Gastrocnemius medialis (tissue), 4 donors: ENCODE data around the gene FOSB. TPM values are rescaled to one million over a fixed set of nuclear protein-coding genes. Genes with fewer than 3 reads are reported as not detected.

Experiments
- ATAC-seq, 2 donors: fragments of 150-250 bp; one replicate each; pipeline ENCODE4 v1.9.1; 2016
- DNase-seq, 2 donors: peaks; one replicate each; pipeline ENCODE4 v3.0.0-alpha.2; 2019
- H3K27ac ChIP-seq, 4 donors: fragments of 200-600 bp; sonication (generic); 1 replicate in 1 of 4; 2 replicates in 3 of 4; pipeline ENCODE4 v1.5.1; 2016 to 2018; ENCODE audit warnings: mild to moderate bottlenecking in 2 of 4, moderate library complexity in 1 of 4
- H3K27me3 ChIP-seq, 3 donors: fragments of 200-600 bp; sonication (generic) in 2 of 3; 1 replicate in 1 of 3; 2 replicates in 2 of 3; pipeline versions ENCODE4 v1.5.1 to v1.6.0; 2016 to 2019; ENCODE audit warnings: mild to moderate bottlenecking in 1 of 3, moderate library complexity in 1 of 3
- H3K36me3 ChIP-seq, 2 donors: fragments of 200-600 bp; sonication (generic) in 1 of 2; one replicate each; pipeline ENCODE4 v1.5.1; 2017 to 2018
- H3K4me1 ChIP-seq, 2 donors: fragments of 200-600 bp; sonication (generic) in 1 of 2; one replicate each; pipeline ENCODE4 v1.5.1; 2016 to 2017; ENCODE audit warnings: mild to moderate bottlenecking in 2 of 2
- H3K4me3 ChIP-seq, 4 donors: fragments of 200-600 bp; sonication (generic) in 3 of 4; 1 replicate in 1 of 4; 2 replicates in 3 of 4; pipeline ENCODE4 v1.5.1; 2016 to 2019; ENCODE audit warnings: mild to moderate bottlenecking in 2 of 4
- H3K9me3 ChIP-seq, 3 donors: fragments of 200-600 bp; sonication (generic) in 2 of 3; 1 replicate in 1 of 3; 2 replicates in 2 of 3; pipeline ENCODE4 v1.5.1; 2016 to 2019
- CTCF ChIP-seq, 5 experiments: fragments of 450-650 bp in 3 of 5; fragments of 200-600 bp in 2 of 5; sonication (generic) in 2 of 5; IDR thresholded peaks in 4 of 5; conservative IDR thresholded peaks in 1 of 5; 1 replicate in 4 of 5; 2 replicates in 1 of 5; pipeline ENCODE4 v1.5.1; 2016 to 2019; ENCODE audit warnings: antibody characterized with exemption in 5 of 5, mild to moderate bottlenecking in 3 of 5, moderate library complexity in 3 of 5
- POLR2A ChIP-seq, 2 donors: fragments of 450-650 bp; IDR thresholded peaks; one replicate each; pipeline ENCODE4 v1.6.1; 2017; ENCODE audit warnings: antibody characterized with exemption in 2 of 2, mild to moderate bottlenecking in 2 of 2, moderate library complexity in 2 of 2
- in situ Hi-C, 4 donors: fragments of 200-750 bp; cut with MboI; loops; one replicate each; pipeline versions ENCODE4 v1.15.0 to v1.8.0; 2017; ENCODE audit warnings: low sequenced_read_pairs in 4 of 4
- intact Hi-C: fragments of 100-400 bp; cut with DNase I; formaldehyde crosslinking; loops from one replicate; pipeline ENCODE4 v1.15.1; 2023; ENCODE audit warnings: low total_unique reads
- total RNA-seq, 4 donors: library from RNA; depleted of rRNA; stranded (reverse); fragments of >200 nt; gene quantifications; one replicate each; pipeline versions ENCODE4 v1.1.0 to v1.2.3, GENCODE V29; 2016

The FOSB gene
- total RNA-seq, 4 donors from 2014 or later = 0.17 to 1.8 (median 1.6) TPM; not detected in 1

GRCh38 chr19:45475537-45476291 lies 7.9 kb downstream of the FOSB start:
- no peaks in the 10 kb centered on the region for H3K9me3 ChIP-seq
- H3K4me1 ChIP-seq = peaks cover 5 to 7% of the 10 kb centered on the region in 2 donors
- no peaks in the 10 kb centered on the region for H3K36me3 ChIP-seq
- H3K27me3 ChIP-seq = no peaks in the 10 kb centered on the region
- in situ Hi-C loops (loop anchor here in 2 of 4 donors (5.0 kb wide), 2 partner anchors 33 to 38 kb away; no protein-coding TSS in a partner anchor), intact Hi-C loops (no loop called here)
- H3K27ac ChIP-seq = no peak overlapping the region
- TF ChIP-seq CTCF (IDR thresholded peaks at IDR 0.05 in 4 of 5, conservative IDR thresholded peaks at IDR 0.05 in 1 of 5) = no peak
- no peak for TF ChIP-seq POLR2A (IDR thresholded peaks at IDR 0.05)
- no peak overlapping the region for H3K4me3 ChIP-seq
- ATAC-seq (no peak), DNase-seq (no peak)

- in situ Hi-C loops (loop anchor here in 2 of 4 donors (5.0 kb wide), 2 partner anchors 34 to 39 kb away; no protein-coding TSS in a partner anchor), intact Hi-C loops (no loop called here)
- Histone ChIP-seq H3K36me3 (no peaks in the 10 kb centered on the region), H3K4me1 (peaks cover 5 to 7% of the 10 kb centered on the region in 2 donors), H3K4me3 (no peak overlapping the region), H3K27me3 (no peaks in the 10 kb centered on the region), H3K27ac (no peak overlapping the region), H3K9me3 (no peaks in the 10 kb centered on the region)
- ATAC-seq (no peak), DNase-seq (no peak)
- no peak for TF ChIP-seq POLR2A (IDR thresholded peaks at IDR 0.05)
- no peak for TF ChIP-seq CTCF (IDR thresholded peaks at IDR 0.05 in 4 of 5, conservative IDR thresholded peaks at IDR 0.05 in 1 of 5)
Observed at GRCh38 chr19:45476304-45476703, 8.5 kb downstream of the FOSB start.

- Histone ChIP-seq H3K27me3 (no peaks in the 10 kb centered on the region), H3K4me3 (no peak overlapping the region), H3K36me3 (no peaks in the 10 kb centered on the region), H3K4me1 (peaks cover 5 to 7% of the 10 kb centered on the region in 2 donors), H3K9me3 (no peaks in the 10 kb centered on the region), H3K27ac (no peak overlapping the region)
- DNase-seq (no peak), ATAC-seq (no peak)
- TF ChIP-seq CTCF (IDR thresholded peaks at IDR 0.05 in 4 of 5, conservative IDR thresholded peaks at IDR 0.05 in 1 of 5) = no peak
- no peak for TF ChIP-seq POLR2A (IDR thresholded peaks at IDR 0.05)
- intact Hi-C loops (no loop called here), in situ Hi-C loops (loop anchor here in 2 of 4 donors (5.0 kb wide), 2 partner anchors 35 to 40 kb away; no protein-coding TSS in a partner anchor)
Observed at GRCh38 chr19:45477186-45477585, 9.4 kb downstream of the FOSB start.

- Histone ChIP-seq H3K9me3 (no peaks in the 10 kb centered on the region), H3K4me3 (peak overlapping the region; percentile 55 to 60 (median 56)), H3K36me3 (no peaks in the 10 kb centered on the region), H3K4me1 (peaks cover 5 to 7% of the 10 kb centered on the region in 2 donors), H3K27ac (peak overlapping the region; percentile 91 to 94 (median 91)), H3K27me3 (no peaks in the 10 kb centered on the region)
- ATAC-seq = no peak
- TF ChIP-seq POLR2A (IDR thresholded peaks at IDR 0.05) = no peak
- TF ChIP-seq CTCF (IDR thresholded peaks at IDR 0.05 in 4 of 5, conservative IDR thresholded peaks at IDR 0.05 in 1 of 5) = no peak
- no peak for DNase-seq
- in situ Hi-C loops = loop anchor here in 2 of 4 donors (5.0 kb wide), 2 partner anchors 36 to 41 kb away; no protein-coding TSS in a partner anchor
- intact Hi-C loops = loop anchor here (1.0 to 2.0 kb wide), 2 partner anchors 39 to 49 kb away; no protein-coding TSS in a partner anchor
Observed at GRCh38 chr19:45477713-45478453, 10.1 kb downstream of the FOSB start.
